Loucy (cell line): ENCODE measurements around the gene CAPN1.

Experiments used
- EZH2phosphoT487 ChIP-seq: fragments of 200-600 bp; IDR thresholded peaks from 2 replicates; pipeline ENCODE4 v1.6.1; 2018; ENCODE audit warnings: antibody characterized with exemption, mild to moderate bottlenecking, moderate library complexity, borderline replicate concordance
- TF ChIP-seq, protein P1 (sequence below): fragments of 200-600 bp; sonication (generic); conservative IDR thresholded peaks from 2 replicates; pipeline ENCODE4 v1.5.1; 2014; ENCODE audit warnings: mild to moderate bottlenecking, antibody characterized with exemption, low read length

- TF ChIP-seq, protein P1, sequence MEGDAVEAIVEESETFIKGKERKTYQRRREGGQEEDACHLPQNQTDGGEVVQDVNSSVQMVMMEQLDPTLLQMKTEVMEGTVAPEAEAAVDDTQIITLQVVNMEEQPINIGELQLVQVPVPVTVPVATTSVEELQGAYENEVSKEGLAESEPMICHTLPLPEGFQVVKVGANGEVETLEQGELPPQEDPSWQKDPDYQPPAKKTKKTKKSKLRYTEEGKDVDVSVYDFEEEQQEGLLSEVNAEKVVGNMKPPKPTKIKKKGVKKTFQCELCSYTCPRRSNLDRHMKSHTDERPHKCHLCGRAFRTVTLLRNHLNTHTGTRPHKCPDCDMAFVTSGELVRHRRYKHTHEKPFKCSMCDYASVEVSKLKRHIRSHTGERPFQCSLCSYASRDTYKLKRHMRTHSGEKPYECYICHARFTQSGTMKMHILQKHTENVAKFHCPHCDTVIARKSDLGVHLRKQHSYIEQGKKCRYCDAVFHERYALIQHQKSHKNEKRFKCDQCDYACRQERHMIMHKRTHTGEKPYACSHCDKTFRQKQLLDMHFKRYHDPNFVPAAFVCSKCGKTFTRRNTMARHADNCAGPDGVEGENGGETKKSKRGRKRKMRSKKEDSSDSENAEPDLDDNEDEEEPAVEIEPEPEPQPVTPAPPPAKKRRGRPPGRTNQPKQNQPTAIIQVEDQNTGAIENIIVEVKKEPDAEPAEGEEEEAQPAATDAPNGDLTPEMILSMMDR, result no peak
- no peak for TF ChIP-seq EZH2phosphoT487
These were observed 2.4 kb downstream of the CAPN1 start for GRCh38 chr11:65184146-65184545.
